Stimulated activated effector memory CD8-positive, alpha-beta T cell treated with anti-CD3 and anti-CD28 coated beads, Interleukin-12 subunit alpha, Interleukin-12 subunit beta, amount 100 ng/mL, for 72 hours (primary cell): ENCODE measurements around the gene DYNLT2B.
A peak's percentile ranks its signal among the peaks of the same experiment; 100 is the strongest.
"Not testable (repeated sequence)": the region's sequence is repeated elsewhere in the genome, so short reads cannot be mapped to it uniquely, and the experiment has no call there.

ENCODE experiments used
- ATAC-seq: fragments of 150-1000 bp; cut with Tn5 transposase; 2 replicates; pipeline ENCODE4 v1.10.0; 2021
- DNase-seq, 2 donors: peaks; one replicate each; pipeline ENCODE4 v3.0.0; 2021 to 2022; ENCODE audit warnings: low spot score in 2 of 2
- H3K27ac Mint-ChIP-seq: one replicate; pipeline ENCODE4 v1.8.0; 2022; ENCODE audit warnings: mild to moderate bottlenecking, mixed read lengths
- H3K36me3 Mint-ChIP-seq: one replicate; pipeline ENCODE4 v1.8.0; 2022; ENCODE audit warnings: mild to moderate bottlenecking, mixed read lengths
- H3K4me1 Mint-ChIP-seq: one replicate; pipeline ENCODE4 v1.8.0; 2022; ENCODE audit warnings: mixed read lengths
- H3K4me3 Mint-ChIP-seq: one replicate; pipeline ENCODE4 v1.8.0; 2022; ENCODE audit warnings: mild to moderate bottlenecking, mixed read lengths
- H3K9me3 Mint-ChIP-seq: one replicate; pipeline ENCODE4 v1.8.0; 2022; ENCODE audit warnings: mixed read lengths

Gene DYNLT2B

DNA sequence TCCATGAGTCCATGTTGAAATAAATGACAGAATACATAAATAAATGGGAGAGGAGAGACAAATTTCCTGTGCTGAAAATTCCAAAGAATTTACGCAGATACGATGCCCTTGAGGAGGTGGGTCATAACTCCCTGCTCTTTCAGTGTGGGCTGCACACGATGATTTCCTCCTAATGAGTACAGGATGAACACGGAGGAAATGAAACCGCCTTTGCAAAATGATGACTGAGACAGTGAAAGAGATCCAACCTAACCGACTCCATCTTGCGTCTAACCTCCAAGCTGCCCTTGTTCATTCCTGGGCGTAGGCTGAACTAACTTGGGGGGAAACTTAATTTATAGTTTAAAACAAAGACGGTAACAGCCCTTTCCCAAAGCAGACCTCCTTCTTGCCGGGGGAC, 15.5 kb downstream of the DYNLT2B start:
- H3K4me1 Mint-ChIP-seq, H3K27ac Mint-ChIP-seq, DNase-seq, H3K4me3 Mint-ChIP-seq, H3K9me3 Mint-ChIP-seq: not testable (repeated sequence)
- peaks cover 13% of the 10 kb centered on the region for H3K36me3 Mint-ChIP-seq
- peak; percentile 51 for ATAC-seq

GRCh38 chr3:196298521-196298920, 19.5 kb downstream of the DYNLT2B start:
- ATAC-seq (no peak), DNase-seq (no peak)
- H3K9me3 Mint-ChIP-seq = no peaks in the 10 kb centered on the region
- H3K4me1 Mint-ChIP-seq = no peaks in the 10 kb centered on the region
- H3K36me3 Mint-ChIP-seq = peaks cover 8% of the 10 kb centered on the region
- H3K4me3 Mint-ChIP-seq = no peak overlapping the region
- H3K27ac Mint-ChIP-seq = no peak overlapping the region

- H3K4me3 Mint-ChIP-seq = no peak overlapping the region
- peaks cover 1% of the 10 kb centered on the region for H3K4me1 Mint-ChIP-seq
- no peak overlapping the region for H3K27ac Mint-ChIP-seq
- no peaks in the 10 kb centered on the region for H3K9me3 Mint-ChIP-seq
- ATAC-seq = no peak
- H3K36me3 Mint-ChIP-seq = no peaks in the 10 kb centered on the region
- no peak for DNase-seq
Observed at GRCh38 chr3:196292286-196292923, 25.6 kb downstream of the DYNLT2B start.

DNA sequence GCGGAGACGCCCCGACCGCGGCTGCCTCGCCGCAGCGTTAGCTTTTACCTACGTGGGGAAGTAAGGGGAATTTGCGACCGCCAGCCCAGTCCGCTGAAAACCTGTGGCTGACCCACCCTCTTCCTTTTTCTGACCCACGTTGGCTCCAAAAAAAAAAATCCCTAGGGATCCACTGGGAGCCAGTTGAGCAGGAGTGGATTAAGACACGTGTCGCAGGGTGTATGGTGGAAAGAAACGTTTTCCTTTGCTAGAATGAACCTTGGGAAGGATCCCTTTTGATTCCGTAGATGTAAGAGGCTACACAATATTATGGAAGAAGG, 29.9 kb downstream of the DYNLT2B start:
- Mint-ChIP-seq H3K36me3 (peaks cover 5% of the 10 kb centered on the region), H3K4me1 (peaks cover 33% of the 10 kb centered on the region), H3K9me3 (no peaks in the 10 kb centered on the region), H3K27ac (peak overlapping the region; percentile 99), H3K4me3 (peak overlapping the region; percentile 100)
- no peak for ATAC-seq
- DNase-seq = no peak

GRCh38 chr3:196287440-196288140, 30.4 kb downstream of the DYNLT2B start, which contains the start of gene PCYT1A:
Gene PCYT1A (minus strand): TSS chr3:196287726. CDS start chr3:196270531, 17,195 bp downstream.
- ATAC-seq (peak; percentile 89), DNase-seq (peak; percentile 51 to 91)
- Mint-ChIP-seq H3K4me3 (peak within 1 kb of the TSS; percentile 100), H3K36me3 (peaks cover 5% of the 10 kb centered on the region), H3K9me3 (no peaks in the 10 kb centered on the region), H3K4me1 (peaks cover 33% of the 10 kb centered on the region), H3K27ac (peak within 1 kb of the TSS; percentile 99)

DNA sequence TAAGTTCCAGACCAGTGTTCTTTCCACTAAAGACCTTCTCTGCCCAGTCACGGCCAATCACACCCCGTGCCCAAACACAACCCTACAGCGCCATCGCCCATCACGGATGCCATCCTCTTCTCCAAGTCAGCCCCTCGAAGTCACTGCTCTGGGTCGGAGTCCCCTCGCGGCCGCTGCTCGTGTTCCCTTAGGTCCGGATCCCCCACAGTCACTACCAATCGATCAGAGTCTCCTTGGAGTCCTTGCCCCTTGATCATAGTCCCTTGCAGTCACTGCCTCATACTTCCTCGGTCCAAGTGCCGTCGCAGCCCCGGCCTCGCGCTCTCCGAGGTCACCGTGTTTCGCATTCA, 31.0 kb downstream of the DYNLT2B start:
- peak overlapping the region; percentile 99 for H3K27ac Mint-ChIP-seq
- peaks cover 33% of the 10 kb centered on the region for H3K4me1 Mint-ChIP-seq
- peaks cover 5% of the 10 kb centered on the region for H3K36me3 Mint-ChIP-seq
- ATAC-seq = peak; percentile 70
- no peak for DNase-seq
- no peaks in the 10 kb centered on the region for H3K9me3 Mint-ChIP-seq
- H3K4me3 Mint-ChIP-seq = peak overlapping the region; percentile 100

GRCh38 chr3:196284396-196284795, 33.6 kb downstream of the DYNLT2B start:
- peaks cover 14% of the 10 kb centered on the region for H3K36me3 Mint-ChIP-seq
- ATAC-seq (no peak), DNase-seq (no peak)
- peaks cover 49% of the 10 kb centered on the region for H3K4me1 Mint-ChIP-seq
- no peak overlapping the region for H3K4me3 Mint-ChIP-seq
- H3K9me3 Mint-ChIP-seq = no peaks in the 10 kb centered on the region
- H3K27ac Mint-ChIP-seq = no peak overlapping the region

GRCh38 chr3:196281962-196282361, 36.1 kb downstream of the DYNLT2B start:
- peaks cover 63% of the 10 kb centered on the region for H3K4me1 Mint-ChIP-seq
- ATAC-seq = no peak
- H3K9me3 Mint-ChIP-seq = no peaks in the 10 kb centered on the region
- H3K27ac Mint-ChIP-seq = no peak overlapping the region
- H3K4me3 Mint-ChIP-seq = no peak overlapping the region
- no peak for DNase-seq
- peaks cover 19% of the 10 kb centered on the region for H3K36me3 Mint-ChIP-seq

- Mint-ChIP-seq H3K4me3 (no peak overlapping the region), H3K4me1 (peaks cover 52% of the 10 kb centered on the region), H3K27ac (no peak overlapping the region), H3K9me3 (no peaks in the 10 kb centered on the region), H3K36me3 (peaks cover 14% of the 10 kb centered on the region)
- DNase-seq (no peak), ATAC-seq (peak; percentile 76)
Observed at GRCh38 chr3:196280689-196281440, 37.2 kb downstream of the DYNLT2B start.

- Mint-ChIP-seq H3K4me1 (peaks cover 68% of the 10 kb centered on the region), H3K27ac (peak overlapping the region; percentile 87), H3K4me3 (peak overlapping the region; percentile 51), H3K36me3 (peaks cover 22% of the 10 kb centered on the region), H3K9me3 (no peaks in the 10 kb centered on the region)
- DNase-seq (no peak), ATAC-seq (no peak)
Observed at GRCh38 chr3:196275126-196275525, 42.9 kb downstream of the DYNLT2B start.

GRCh38 chr3:196274585-196274984, 43.5 kb downstream of the DYNLT2B start:
- peak overlapping the region; percentile 51 for H3K4me3 Mint-ChIP-seq
- H3K36me3 Mint-ChIP-seq = peaks cover 25% of the 10 kb centered on the region
- peak; percentile 32 to 79 for DNase-seq
- H3K9me3 Mint-ChIP-seq = no peaks in the 10 kb centered on the region
- H3K4me1 Mint-ChIP-seq = peaks cover 65% of the 10 kb centered on the region
- peak; percentile 93 for ATAC-seq
- H3K27ac Mint-ChIP-seq = peak overlapping the region; percentile 87

GRCh38 chr3:196273655-196274054, 44.4 kb downstream of the DYNLT2B start:
- peaks cover 27% of the 10 kb centered on the region for H3K36me3 Mint-ChIP-seq
- DNase-seq (no peak), ATAC-seq (no peak)
- no peaks in the 10 kb centered on the region for H3K9me3 Mint-ChIP-seq
- H3K4me3 Mint-ChIP-seq = peak overlapping the region; percentile 51
- peaks cover 63% of the 10 kb centered on the region for H3K4me1 Mint-ChIP-seq
- peak overlapping the region; percentile 87 for H3K27ac Mint-ChIP-seq

DNA sequence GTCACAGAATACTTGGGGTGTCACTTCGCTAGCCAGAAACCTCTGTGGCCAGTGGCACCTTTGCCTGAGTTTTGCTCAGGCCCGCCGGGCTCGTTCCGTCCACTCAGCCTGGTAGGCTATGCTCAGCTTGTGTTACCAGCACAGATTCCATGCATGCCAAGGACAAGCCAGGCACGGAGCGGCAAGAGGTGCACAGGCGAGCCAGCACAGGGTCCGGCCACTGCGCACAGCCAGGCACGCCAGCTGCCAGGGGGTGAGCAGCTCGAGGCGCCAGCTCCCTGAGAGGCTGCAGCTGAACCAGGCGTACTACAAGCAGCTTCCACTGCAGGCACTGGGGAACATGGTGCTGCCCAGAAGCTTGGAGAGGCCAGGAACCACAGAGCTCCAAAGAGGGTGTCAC, 45.2 kb downstream of the DYNLT2B start:
- Mint-ChIP-seq H3K4me1 (peaks cover 55% of the 10 kb centered on the region), H3K27ac (peak overlapping the region; percentile 87), H3K36me3 (peaks cover 36% of the 10 kb centered on the region), H3K4me3 (peak overlapping the region; percentile 51), H3K9me3 (no peaks in the 10 kb centered on the region)
- ATAC-seq (no peak), DNase-seq (no peak)

DNA sequence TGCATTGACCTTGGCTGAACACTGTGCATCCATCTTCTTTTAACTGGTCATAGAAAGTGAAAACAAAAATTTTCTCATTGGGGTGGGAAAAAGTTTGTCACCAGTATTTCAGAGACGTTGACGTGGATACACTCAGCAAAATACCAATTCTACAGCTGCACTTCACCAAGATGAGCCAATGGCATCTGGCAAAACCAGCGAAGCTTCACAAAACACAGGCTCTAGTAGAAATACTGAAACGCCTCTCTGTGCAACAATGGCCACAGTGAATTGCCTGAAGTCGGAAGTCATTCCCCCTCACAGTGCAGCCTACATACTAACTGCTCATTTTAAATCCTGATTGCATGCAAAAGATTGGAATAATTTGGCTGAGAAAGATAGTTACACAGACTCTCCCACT, 47.5 kb downstream of the DYNLT2B start:
- DNase-seq (no peak), ATAC-seq (no peak)
- H3K36me3 Mint-ChIP-seq = peaks cover 59% of the 10 kb centered on the region
- H3K9me3 Mint-ChIP-seq = no peaks in the 10 kb centered on the region
- H3K27ac Mint-ChIP-seq = no peak overlapping the region
- H3K4me1 Mint-ChIP-seq = peaks cover 48% of the 10 kb centered on the region
- H3K4me3 Mint-ChIP-seq = no peak overlapping the region

DNA sequence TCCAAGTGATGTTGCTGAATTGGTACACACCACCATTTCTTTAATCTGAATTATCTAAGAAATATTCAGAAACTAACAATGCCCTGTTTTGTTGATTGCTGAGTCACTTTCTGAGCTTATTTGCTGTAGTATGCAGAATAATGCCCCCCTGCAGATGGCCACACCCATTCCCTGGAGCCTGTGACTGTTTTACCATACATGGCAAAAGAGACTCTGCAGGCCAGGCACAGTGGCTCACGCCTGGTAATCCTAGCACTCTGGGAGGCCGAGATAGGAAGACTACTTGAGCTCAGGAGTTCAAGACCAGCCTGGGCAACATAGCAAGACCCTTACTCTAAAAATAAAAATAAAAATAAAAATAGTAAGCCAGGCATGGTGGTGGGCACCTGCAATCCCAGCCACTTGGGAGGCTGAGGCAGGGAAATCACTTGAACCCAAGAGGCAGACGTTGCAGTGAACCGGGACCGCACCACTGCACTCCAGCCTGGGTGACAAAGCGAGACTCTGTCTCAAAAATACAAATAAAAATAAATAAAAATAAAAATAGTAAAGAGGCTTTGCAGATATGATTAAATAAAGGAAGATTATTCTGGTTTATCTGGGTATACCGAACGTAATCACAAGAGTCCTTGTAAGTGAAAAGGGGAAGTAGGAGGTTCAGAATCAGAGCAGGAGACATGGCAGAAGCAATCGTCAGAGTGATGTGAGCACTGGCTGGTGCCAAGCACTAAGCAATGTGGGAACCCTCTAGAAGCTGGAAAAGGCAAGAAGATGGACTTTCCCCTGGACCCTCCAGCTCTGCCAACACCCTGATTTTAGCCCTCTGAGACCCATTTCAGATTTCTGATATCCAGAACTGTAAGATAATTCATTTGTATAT, 49.5 kb downstream of the DYNLT2B start:
- Mint-ChIP-seq H3K9me3 (no peaks in the 10 kb centered on the region), H3K27ac (no peak overlapping the region), H3K4me3 (no peak overlapping the region), H3K36me3 (peaks cover 75% of the 10 kb centered on the region), H3K4me1 (peaks cover 28% of the 10 kb centered on the region)
- ATAC-seq = no peak
- no peak for DNase-seq
